Measurements from ENCODE around the gene CYTH4.
"Not testable (repeated sequence)": the region's sequence is repeated elsewhere in the genome, so short reads cannot be mapped to it uniquely, and the experiment has no call there.

CYTH4 gene

DNA sequence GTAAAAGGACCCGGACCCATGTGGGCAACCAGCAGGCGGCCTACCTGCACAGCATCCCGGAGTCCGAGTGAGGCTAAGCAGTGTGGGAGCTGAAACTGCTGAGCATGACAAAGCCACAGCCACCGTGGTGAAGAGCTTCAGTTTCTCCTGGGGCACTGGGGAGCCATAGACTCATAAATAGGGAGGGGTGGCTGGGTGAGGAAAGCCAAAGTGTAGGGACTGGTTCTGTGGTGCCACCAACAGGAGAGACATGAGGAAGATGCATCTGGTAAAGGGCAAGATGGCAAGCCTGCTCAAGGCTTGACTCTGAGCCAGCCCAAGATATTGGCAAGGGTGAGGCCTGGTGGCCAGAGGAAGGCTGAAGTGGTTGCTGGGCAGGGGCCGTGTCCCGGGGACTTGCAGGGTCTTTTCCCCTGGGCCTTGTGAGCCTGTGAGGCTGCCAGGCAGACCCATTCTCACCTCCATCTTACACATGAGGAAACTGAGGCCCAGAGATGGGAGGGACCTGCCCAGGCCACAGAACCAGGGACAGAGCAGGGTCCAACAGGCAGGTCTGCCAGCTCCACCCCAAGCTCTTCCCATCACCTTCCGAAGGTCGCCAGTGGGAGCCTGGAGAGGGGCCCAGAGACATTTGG lies 30.4 kb downstream of the CYTH4 start:
- DNase-seq = no peak

- DNase-seq = no peak
Observed at GRCh38 chr22:37313376-37314314, 31.3 kb downstream of the CYTH4 start.

- DNase-seq = no peak
Observed at GRCh38 chr22:37314315-37315074, 32.2 kb downstream of the CYTH4 start.

DNA sequence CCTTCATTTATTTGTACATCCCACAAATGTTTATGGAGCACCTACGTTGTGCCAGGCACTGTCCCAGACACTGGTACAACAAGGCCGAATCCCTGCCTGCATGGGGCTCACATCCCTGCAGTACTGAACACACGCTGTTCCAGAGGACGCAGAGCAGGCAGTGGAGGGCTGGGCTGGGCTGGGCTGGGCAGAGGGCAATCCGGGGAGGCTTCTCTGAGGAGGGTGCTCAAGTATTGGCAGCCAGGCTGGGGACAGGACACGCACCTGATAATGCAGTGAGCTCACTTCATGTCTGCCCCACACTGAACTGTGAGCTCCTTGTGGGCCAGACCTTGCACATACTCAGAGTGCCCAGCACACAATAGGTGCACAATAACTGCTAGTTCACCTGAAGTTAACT lies 34.1 kb downstream of the CYTH4 start:
- DNase-seq = no peak

GRCh38 chr22:37316875-37317371 lies 34.6 kb downstream of the CYTH4 start:
- DNase-seq = peak; percentile 75

DNA sequence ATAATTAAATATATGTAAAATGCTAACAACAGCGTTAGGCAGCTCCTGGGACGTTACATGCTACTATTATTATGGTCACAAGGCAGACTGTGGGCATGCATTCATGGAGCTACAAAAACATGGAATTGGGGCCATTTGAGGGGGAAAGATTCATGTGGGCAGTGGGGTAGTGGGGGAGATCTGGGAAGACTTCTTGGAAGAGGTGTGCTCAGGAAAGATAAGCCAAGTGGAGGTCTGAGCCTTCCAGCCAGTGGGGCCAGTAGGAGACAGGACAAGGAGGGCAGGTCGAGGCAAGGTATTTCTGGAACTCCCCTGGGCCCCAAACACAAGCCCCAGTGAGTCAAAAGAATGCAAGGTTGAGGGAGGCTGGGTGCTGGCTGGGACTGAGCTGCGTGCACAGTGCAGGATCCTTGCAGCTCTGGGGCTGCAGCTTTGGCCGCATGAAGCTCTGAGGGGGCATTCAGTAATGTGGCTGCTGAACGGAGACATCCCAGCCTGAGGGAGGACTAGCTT lies 35.4 kb downstream of the CYTH4 start:
- no peak for DNase-seq

- DNase-seq = no peak
Observed at GRCh38 chr22:37318364-37319109, 36.2 kb downstream of the CYTH4 start.

GRCh38 chr22:37319469-37319868 lies 37.2 kb downstream of the CYTH4 start:
- DNase-seq = no peak

GRCh38 chr22:37320726-37321677 lies 38.7 kb downstream of the CYTH4 start:
- DNase-seq = no peak

GRCh38 chr22:37324340-37325038 lies 42.2 kb downstream of the CYTH4 start:
- no peak for DNase-seq

GRCh38 chr22:37325039-37325395 lies 42.7 kb downstream of the CYTH4 start:
- no peak for DNase-seq

GRCh38 chr22:37326726-37327125 lies 44.4 kb downstream of the CYTH4 start:
- no peak for DNase-seq

DNA sequence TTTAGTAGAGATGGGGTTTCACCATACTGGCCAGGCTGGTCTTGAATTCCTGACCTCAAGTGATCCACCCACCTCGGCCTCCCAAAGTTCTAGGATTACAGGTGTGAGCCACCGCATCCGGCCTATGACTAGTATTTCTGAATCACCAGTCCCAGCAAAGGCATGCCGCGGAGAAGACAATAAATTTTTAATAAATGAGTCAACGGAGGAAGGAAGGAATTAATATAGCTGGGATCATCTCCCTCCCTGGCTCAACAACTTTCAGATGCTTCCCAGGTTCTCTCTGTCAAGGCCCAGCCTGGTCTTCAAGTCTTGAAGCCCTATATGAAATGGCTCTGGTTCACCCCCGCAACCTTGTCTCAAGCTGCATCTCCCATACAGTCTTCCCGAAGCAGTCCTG lies 45.7 kb downstream of the CYTH4 start:
- DNase-seq = no peak

DNA sequence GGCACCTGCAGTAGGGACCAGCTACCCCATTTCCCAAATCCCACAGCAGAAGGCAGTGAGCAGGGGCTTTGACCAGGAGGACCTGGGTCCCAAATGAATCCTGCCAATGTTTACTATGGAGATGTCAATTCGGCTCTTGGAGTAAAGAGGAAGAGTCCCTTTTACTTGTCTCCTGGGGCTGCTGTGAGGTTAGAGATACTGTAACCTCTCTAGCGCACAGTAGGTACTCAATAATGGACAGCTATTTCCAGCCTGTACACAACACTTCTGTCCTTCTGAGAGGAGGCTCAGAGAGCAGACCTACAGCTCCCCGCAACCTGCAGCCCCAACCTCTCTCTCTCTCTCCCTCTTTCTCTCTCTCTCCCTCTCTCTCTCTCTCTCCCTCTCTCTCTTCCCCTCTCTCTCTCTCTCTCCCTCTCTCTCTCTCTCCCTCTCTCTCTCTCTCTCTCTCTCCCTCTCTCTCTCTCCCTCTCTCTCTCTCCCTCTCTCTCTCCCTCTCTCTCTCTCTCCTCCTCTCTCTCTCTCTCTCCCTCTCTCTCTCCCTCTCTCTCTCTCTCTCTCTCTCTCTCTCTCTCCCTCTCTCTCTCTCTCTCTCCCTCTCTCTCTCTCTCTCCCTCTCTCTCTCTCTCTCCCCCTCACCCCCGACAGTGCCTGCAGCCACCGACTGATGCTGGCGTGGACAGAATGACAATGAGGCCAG lies 46.4 kb downstream of the CYTH4 start:
- not testable (repeated sequence) for DNase-seq

DNA sequence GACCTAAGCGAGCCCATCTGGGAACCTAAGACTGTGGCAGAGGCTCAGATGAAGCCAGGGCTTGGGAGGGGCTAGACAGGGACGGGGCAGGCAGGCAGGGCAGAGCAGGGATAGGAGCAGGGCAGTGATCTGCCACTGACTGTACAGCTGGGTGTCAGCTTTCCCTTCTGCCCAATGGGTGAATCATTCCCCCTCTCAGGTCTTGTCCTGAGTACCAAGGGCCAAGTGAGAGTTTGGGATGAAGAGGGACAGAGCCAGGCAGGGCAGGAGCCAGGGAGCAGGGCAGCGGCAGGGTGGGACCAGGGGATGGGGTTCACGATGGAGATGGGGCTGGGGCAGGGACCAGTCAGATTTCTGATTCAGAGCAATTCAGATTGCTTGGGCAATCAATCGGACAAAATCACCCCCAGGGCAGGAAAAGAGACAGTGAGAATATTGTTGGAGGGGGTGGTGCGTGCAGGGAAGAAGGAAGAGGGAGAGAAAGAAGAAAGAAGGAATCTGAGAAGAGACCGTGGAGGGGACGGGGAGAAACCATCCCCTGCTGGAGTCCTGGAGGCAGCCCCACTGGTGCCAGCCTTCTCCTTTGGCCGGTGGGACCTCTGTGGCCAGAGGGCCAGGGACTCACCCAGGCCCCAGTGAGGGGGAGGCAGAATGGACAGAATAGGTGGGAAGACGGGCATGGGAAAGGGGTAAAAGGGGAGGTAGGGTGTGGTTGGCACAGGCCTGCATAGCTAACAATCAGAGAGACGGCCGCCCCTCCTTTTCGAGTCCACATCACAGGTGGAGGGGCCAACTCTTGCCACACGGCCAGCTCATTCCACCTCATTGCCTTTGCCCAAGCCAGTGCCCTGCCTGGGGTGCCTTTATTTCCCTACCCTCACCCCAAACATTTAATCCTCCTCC lies 47.2 kb downstream of the CYTH4 start:
- DNase-seq = peak; percentile 25

- DNase-seq = peak; percentile 65
Observed at GRCh38 chr22:37330200-37331033, 48.1 kb downstream of the CYTH4 start.

DNA sequence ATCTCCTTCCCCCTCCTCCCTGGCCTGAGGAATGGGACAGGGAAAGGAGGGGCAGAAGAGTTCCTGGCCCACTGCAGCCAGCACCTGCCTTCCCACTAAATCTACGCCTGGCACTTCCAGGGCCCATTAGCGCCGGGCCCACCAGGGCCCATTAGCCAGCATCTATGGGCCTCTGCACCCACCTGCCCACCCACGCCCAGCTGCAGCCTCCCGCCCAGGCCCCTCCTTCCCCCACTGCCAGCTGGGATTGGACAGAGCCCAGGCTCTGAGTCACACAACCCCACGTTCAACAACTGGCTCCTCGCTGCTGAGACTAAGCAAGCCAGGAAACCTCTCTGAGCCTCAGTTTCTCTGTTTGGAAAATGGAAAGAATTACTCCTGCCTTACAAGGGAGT lies 48.7 kb downstream of the CYTH4 start:
- peak; percentile 64 for DNase-seq

Measured in NCI-H2171 treated with DMSO at 0.1 percent for 48 hours (cell line).